NCI-H2227 treated with DMSO at 0.1 percent for 48 hours (cell line): ENCODE data around the gene PLA2G4B.

Experiments used
- DNase-seq: peaks from one replicate; lab custom pipeline; 2025; lab: John Stamatoyannopoulos, UW

PLA2G4B gene

GRCh38 chr15:41809526-41810220 is 29.0 kb upstream of the PLA2G4B start:
- no peak for DNase-seq

GRCh38 chr15:41810651-41811431 is 27.8 kb upstream of the PLA2G4B start:
- no peak for DNase-seq

GRCh38 chr15:41811432-41812195 is 27.0 kb upstream of the PLA2G4B start:
- DNase-seq: peak; percentile 14

- DNase-seq: no peak
Observed at GRCh38 chr15:41812820-41813375, 25.7 kb upstream of the PLA2G4B start.

GRCh38 chr15:41813426-41813825 is 25.2 kb upstream of the PLA2G4B start:
- no peak for DNase-seq

- no peak for DNase-seq
Observed at GRCh38 chr15:41814534-41814933, 24.1 kb upstream of the PLA2G4B start.

- no peak for DNase-seq
Observed at GRCh38 chr15:41816788-41817187, 21.9 kb upstream of the PLA2G4B start.

- DNase-seq: no peak
Observed at GRCh38 chr15:41817327-41817726, 21.3 kb upstream of the PLA2G4B start.

- no peak for DNase-seq
Observed at GRCh38 chr15:41817781-41818180, 20.9 kb upstream of the PLA2G4B start.

GRCh38 chr15:41819455-41820050 is 19.1 kb upstream of the PLA2G4B start:
- no peak for DNase-seq

GRCh38 chr15:41820791-41821423 is 17.7 kb upstream of the PLA2G4B start:
- DNase-seq: no peak

- DNase-seq: no peak
Observed at GRCh38 chr15:41821831-41822230, 16.8 kb upstream of the PLA2G4B start.

GRCh38 chr15:41822471-41822870 is 16.2 kb upstream of the PLA2G4B start:
- DNase-seq: no peak

GRCh38 chr15:41822957-41823356 is 15.7 kb upstream of the PLA2G4B start:
- no peak for DNase-seq

GRCh38 chr15:41823502-41823901 is 15.1 kb upstream of the PLA2G4B start:
- DNase-seq: no peak

- no peak for DNase-seq
Observed at GRCh38 chr15:41824062-41824745, 14.4 kb upstream of the PLA2G4B start.

- no peak for DNase-seq
Observed at GRCh38 chr15:41825145-41825544, 13.5 kb upstream of the PLA2G4B start.

GRCh38 chr15:41825572-41826535 is 12.8 kb upstream of the PLA2G4B start:
- no peak for DNase-seq

GRCh38 chr15:41827290-41827879 is 11.3 kb upstream of the PLA2G4B start:
- no peak for DNase-seq
